IgD-negative memory B cell (primary cell): ENCODE data around the gene NGRN. TPM values are rescaled to one million over a fixed set of nuclear protein-coding genes. Genes with fewer than 3 reads are reported as not detected.

ENCODE experiments used
- H3K27ac Mint-ChIP-seq, 3 donors: one replicate each; pipeline ENCODE4 v1.8.0; 2020 to 2022; ENCODE audit warnings: mild to moderate bottlenecking in 3 of 3, mixed read lengths in 3 of 3, moderate library complexity in 1 of 3
- H3K27me3 Mint-ChIP-seq: one replicate; pipeline ENCODE4 v1.8.0; 2021; ENCODE audit warnings: mixed read lengths
- H3K36me3 Mint-ChIP-seq: one replicate; pipeline ENCODE4 v1.8.0; 2020; ENCODE audit warnings: mild to moderate bottlenecking, mixed read lengths
- H3K4me1 Mint-ChIP-seq, 3 donors: one replicate each; pipeline ENCODE4 v1.8.0; 2020 to 2022; ENCODE audit warnings: mixed read lengths in 3 of 3, mild to moderate bottlenecking in 1 of 3
- H3K4me3 Mint-ChIP-seq, 4 donors: one replicate each; pipeline ENCODE4 v1.8.0; 2020 to 2022; ENCODE audit warnings: mild to moderate bottlenecking in 4 of 4, mixed read lengths in 4 of 4, moderate library complexity in 3 of 4
- H3K9me3 Mint-ChIP-seq, 3 donors: one replicate each; pipeline ENCODE4 v1.8.0; 2020 to 2021; ENCODE audit warnings: mixed read lengths in 3 of 3, mild to moderate bottlenecking in 1 of 3
- polyA plus RNA-seq: library from polyadenylated mRNA; unstranded; fragments of 300-500 nt; fragmentation: Illumina TruSeq; gene quantifications from one replicate; pipeline ENCODE4 v1.2.3, GENCODE V29; 2021

The NGRN gene
- polyA plus RNA-seq, 1 donor from 2014 or later, result 63.4 TPM

DNA sequence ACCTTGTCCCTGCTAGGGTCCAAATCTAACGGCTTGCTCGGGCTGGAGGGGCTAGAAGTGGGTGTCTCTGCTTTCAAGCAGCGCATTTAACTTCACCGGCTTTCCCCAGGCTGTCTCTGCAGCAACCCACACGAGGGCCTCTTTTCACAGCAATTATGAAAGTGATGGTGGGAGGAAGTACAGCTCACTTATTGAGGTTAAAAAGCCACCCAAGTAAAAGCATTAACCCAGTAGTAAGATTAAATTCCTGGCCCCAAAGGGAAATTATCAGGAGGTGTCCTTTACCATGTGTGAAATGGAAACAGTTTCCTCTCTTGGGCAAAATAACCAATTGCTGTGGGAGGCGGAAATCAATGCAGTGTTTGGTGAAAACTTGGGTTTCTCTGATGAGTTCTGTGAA, 41.1 kb downstream of the NGRN start:
- no peaks in the 10 kb centered on the region for H3K36me3 Mint-ChIP-seq
- H3K4me1 Mint-ChIP-seq, result peaks cover 12 to 13% (median 12%) of the 10 kb centered on the region in 3 donors
- H3K4me3 Mint-ChIP-seq, result peak overlapping the region in 1 of 4 donors; percentile 64
- no peaks in the 10 kb centered on the region for H3K9me3 Mint-ChIP-seq
- no peak overlapping the region for H3K27ac Mint-ChIP-seq
- H3K27me3 Mint-ChIP-seq, result no peaks in the 10 kb centered on the region

DNA sequence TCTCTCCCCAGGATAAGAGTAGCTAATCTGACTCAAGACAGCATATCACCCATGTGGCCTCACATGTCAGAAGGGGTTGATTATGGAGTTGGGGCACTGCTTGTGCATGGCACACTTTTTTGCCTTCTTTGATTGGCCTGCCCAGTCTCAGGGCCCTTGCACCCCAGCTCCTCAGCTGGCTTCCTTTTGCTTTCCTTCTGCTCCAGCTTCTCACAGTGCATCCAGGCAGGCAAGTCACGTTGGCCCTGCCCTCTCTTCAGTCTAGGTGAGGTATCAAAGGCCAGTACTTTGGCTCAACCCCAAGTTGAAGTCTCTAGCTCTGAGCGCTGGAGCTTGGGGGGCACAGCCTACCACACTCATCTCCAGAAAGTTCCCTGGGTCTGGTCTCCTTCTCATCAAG, 42.2 kb downstream of the NGRN start:
- Mint-ChIP-seq H3K36me3 (no peaks in the 10 kb centered on the region), H3K27me3 (peaks cover 1% of the 10 kb centered on the region), H3K9me3 (no peaks in the 10 kb centered on the region), H3K4me3 (no peak overlapping the region), H3K4me1 (peaks cover 12 to 13% (median 12%) of the 10 kb centered on the region in 3 donors), H3K27ac (no peak overlapping the region)

DNA sequence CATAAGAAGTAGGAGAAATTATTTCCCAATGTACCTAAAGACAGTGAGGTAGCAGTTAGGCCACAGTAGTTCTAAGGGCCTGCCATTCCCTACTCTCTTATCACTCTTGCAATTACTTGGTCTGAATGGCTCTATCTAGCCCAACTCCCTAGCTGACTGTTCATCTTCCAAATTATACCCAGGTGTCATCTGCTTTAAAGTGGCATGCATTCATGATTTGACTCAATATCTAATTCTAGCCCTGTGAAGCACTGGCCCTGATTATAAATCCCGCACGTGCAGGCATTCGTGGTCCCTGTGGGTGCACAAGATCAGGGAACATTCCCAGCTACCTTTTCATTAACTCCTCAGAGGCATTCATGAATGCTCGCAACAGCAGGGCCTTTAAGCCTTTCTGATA, 43.5 kb downstream of the NGRN start:
- Mint-ChIP-seq H3K4me1 (peaks cover 11 to 13% (median 12%) of the 10 kb centered on the region in 3 donors), H3K36me3 (no peaks in the 10 kb centered on the region), H3K9me3 (no peaks in the 10 kb centered on the region), H3K4me3 (no peak overlapping the region), H3K27me3 (peaks cover 1% of the 10 kb centered on the region), H3K27ac (no peak overlapping the region)

DNA sequence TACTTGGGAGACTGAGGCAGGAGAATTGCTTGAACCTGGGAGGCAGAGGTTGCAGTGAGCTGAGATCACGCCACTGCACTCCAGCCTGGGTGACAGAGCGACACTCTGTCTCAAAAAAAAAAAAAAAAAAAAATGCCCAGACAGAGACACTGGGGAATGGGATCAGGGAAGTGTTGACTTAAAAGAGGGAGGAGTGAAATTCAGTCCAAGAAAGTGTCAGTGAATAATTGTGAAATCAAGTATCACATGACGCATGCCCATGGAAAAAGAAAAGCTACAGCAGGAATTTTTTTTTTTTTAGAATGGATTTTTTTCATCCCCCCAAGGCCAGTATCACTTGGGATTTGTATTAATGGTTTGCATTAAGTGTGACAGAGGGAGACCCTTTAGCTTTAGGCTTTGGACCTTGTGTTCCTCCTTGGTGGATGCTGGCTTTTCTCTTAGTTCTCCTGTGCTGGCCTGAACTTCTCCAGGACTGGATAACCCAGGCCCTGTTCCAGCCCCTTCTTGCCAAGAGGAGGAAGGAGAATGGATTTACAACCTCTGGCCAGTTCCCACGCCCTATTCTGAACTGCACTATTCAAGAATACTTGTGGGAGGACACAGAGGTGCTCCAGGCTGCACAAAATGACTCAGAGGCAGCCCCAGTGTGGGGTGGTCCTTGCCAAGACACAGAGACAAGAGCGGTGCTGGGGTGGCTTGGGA, 50.0 kb downstream of the NGRN start:
- H3K27me3 Mint-ChIP-seq, result peaks cover 1% of the 10 kb centered on the region
- H3K27ac Mint-ChIP-seq, result no peak overlapping the region
- no peaks in the 10 kb centered on the region for H3K36me3 Mint-ChIP-seq
- peaks cover 0 to 6% (median 3%) of the 10 kb centered on the region in 3 donors for H3K4me1 Mint-ChIP-seq
- H3K4me3 Mint-ChIP-seq, result no peak overlapping the region
- no peaks in the 10 kb centered on the region for H3K9me3 Mint-ChIP-seq

DNA sequence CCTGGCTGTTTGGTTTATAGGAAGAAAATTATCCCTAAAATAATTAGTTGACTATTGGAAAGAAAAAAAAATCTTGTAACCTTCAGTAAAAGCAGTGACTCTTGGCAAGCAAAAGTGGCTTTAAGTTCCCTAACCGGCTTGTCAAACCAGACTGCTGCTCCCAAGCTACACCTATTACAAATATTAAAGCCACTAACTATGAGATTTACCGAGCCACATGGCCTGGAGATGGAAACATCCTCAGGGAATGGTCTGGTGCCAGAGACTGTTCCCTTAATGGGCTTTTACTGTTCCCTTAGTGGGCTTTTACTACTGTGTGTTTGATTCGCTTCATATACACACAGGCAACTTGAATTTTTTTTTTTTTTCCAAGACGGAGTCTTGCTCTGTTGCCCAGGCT, 50.7 kb downstream of the NGRN start:
- peaks cover 0 to 6% (median 3%) of the 10 kb centered on the region in 3 donors for H3K4me1 Mint-ChIP-seq
- no peak overlapping the region for H3K4me3 Mint-ChIP-seq
- no peaks in the 10 kb centered on the region for H3K36me3 Mint-ChIP-seq
- H3K9me3 Mint-ChIP-seq, result no peaks in the 10 kb centered on the region
- peaks cover 1% of the 10 kb centered on the region for H3K27me3 Mint-ChIP-seq
- no peak overlapping the region for H3K27ac Mint-ChIP-seq

DNA sequence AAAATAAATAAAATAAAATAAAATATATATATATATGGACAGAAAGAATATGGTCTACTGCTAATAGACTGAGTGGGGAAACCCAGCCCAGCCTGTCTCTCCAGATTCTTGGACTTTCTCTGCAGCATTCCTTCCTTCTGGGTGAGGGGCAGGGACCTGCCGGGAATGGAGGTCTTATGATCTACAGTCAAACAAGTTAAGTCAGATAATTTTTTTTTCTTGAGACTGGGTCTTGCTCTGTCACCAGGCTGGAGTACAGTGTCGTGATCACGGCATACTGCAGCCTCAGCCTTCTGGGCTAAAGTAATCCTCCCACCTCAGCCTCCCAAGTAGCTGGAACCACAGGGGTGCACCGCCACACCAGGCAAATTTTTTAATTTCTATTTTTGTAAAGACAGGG, 53.1 kb downstream of the NGRN start:
- no peak overlapping the region for H3K4me3 Mint-ChIP-seq
- H3K4me1 Mint-ChIP-seq, result peaks cover 0 to 8% (median 3%) of the 10 kb centered on the region in 3 donors
- H3K9me3 Mint-ChIP-seq, result no peaks in the 10 kb centered on the region
- no peak overlapping the region for H3K27ac Mint-ChIP-seq
- H3K27me3 Mint-ChIP-seq, result no peaks in the 10 kb centered on the region
- no peaks in the 10 kb centered on the region for H3K36me3 Mint-ChIP-seq

DNA sequence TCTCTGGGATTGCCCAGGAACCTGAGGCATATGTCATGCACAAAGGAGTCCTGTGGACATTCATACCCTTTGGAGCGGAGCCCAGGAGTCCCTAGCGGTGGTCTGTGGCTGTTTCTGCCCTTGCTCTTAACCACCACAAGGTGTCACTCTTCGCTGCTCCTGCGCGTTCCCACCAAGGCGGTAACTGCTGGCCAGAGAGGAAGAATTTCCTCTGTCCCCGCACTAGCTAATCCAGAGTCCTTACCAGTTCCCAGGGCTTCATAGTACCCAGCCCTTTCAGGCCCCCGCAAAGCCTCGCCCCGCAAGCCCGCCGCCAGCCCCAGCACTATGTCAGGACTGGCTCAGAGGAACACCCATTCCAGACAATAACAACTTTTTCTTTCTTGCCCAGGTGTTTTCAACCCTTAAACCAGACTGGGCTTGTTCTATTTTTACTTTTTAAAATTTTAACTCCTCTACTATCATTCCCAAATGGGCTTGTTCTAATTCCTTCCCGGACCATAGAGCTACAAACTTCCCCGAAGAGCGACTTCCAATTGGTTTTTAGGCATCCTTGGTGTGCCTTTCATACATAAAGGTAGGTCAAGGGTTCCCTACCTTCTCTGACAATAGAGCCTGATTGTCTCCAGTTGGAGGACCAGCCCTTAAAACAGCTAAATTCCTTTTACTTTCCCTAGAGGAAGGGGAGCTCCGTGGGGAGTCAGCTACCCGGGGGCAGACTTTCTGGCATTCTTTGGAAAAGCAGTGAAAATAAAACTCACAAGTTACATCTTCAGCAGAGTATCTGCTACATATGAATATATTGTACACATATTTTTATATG, 54.8 kb downstream of the NGRN start:
- H3K36me3 Mint-ChIP-seq, result no peaks in the 10 kb centered on the region
- no peaks in the 10 kb centered on the region for H3K9me3 Mint-ChIP-seq
- H3K27me3 Mint-ChIP-seq, result no peaks in the 10 kb centered on the region
- H3K4me3 Mint-ChIP-seq, result no peak overlapping the region
- peaks cover 0 to 8% (median 3%) of the 10 kb centered on the region in 3 donors for H3K4me1 Mint-ChIP-seq
- no peak overlapping the region for H3K27ac Mint-ChIP-seq

DNA sequence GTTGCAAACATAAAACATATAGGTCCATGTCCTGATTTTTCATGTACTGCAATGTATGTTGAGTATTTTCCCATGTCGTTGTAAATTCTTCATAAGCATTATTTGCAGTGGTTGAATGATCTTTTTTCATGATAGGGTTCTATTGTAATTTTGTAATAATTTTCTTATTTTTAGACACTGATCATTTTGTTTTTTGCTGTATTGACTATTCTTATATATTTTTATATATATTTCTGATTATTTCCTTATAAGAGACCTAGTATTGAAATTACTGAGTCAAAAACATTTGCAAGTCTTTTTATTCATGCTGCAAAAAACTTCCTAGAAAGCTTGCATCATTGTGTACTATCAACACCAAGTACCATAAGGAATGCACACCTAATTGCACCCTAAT, 55.4 kb downstream of the NGRN start:
- peaks cover 0 to 8% (median 3%) of the 10 kb centered on the region in 3 donors for H3K4me1 Mint-ChIP-seq
- H3K36me3 Mint-ChIP-seq, result no peaks in the 10 kb centered on the region
- no peak overlapping the region for H3K4me3 Mint-ChIP-seq
- no peaks in the 10 kb centered on the region for H3K27me3 Mint-ChIP-seq
- H3K9me3 Mint-ChIP-seq, result no peaks in the 10 kb centered on the region
- no peak overlapping the region for H3K27ac Mint-ChIP-seq

Other genes with a start within 250 kb of the NGRN start
- gene IDH2, start 163.2 kb upstream of the NGRN start, polyA plus RNA-seq, result 106 TPM
- gene SEMA4B, start 64.3 kb upstream of the NGRN start, polyA plus RNA-seq, result 191 TPM
- gene CIB1, start 31.7 kb upstream of the NGRN start, polyA plus RNA-seq, result 304 TPM
- 1.3 TPM for gene GDPGP1, start 31.5 kb upstream of the NGRN start, polyA plus RNA-seq
- gene TTLL13, start 16.1 kb upstream of the NGRN start, polyA plus RNA-seq, result 0.08 TPM
- 0.04 TPM for gene ZNF774, start 86.6 kb downstream of the NGRN start, polyA plus RNA-seq
- 136 TPM for gene IQGAP1, start 122.6 kb downstream of the NGRN start, polyA plus RNA-seq